ENCODE results near the gene ARID3C. TPM values are rescaled to one million over a fixed set of nuclear protein-coding genes. Genes with fewer than 3 reads are reported as not detected.

ARID3C gene
- total and polyA plus RNA-seq, 10 of the 15 experiments (the other 5 are each of a cell fraction or from before 2014, with no cell fraction given), result not detected

DNA sequence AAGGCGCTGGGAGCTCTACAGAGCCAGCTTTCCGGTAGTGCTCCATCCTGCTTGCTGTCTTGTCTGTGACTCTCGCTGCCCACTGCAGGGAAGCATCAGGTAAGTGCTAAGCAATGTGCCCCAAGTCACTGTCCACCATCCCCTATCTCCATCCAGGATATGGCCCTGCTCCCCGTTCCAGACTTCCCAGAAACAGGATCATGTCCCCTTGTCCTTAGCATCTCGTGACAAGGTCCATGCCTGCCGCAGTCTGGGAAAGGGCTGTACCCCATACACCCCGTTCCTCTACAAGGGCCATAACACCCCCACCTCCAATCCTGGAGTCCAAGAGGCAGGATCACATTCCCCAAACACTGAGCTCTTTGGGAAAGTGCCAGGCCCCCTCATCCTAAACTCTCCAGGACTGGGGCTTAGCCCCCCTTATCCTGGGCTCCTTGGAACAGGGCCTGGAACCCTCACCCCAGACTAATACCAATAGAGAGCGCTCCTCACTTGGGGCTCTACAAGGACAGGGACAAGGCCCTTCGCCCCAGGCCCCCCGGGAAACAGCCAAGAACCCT is 17.5 kb downstream of the ARID3C start:
- Histone ChIP-seq H3K4me1 (ENCODE audit: control insufficient read depth, insufficient read depth, low read length) (peaks cover 6% of the 10 kb centered on the region; the same call in 1 of the 2 replicates), H3K4me2 (ENCODE audit: control insufficient read depth, insufficient read depth) (peak overlapping the region; percentile 86), H3K27me3 (replicated peaks in 1 of 2; ENCODE audit: control insufficient read depth in 2 of 2, insufficient read depth in 2 of 2, low read length in 1 of 2) (no peaks in the 10 kb centered on the region), H4K20me1 (ENCODE audit: control insufficient read depth, insufficient read depth) (no peaks in the 10 kb centered on the region), H3K27ac (ENCODE audit: control insufficient read depth, insufficient read depth) (peak overlapping the region; percentile 85), H3K4me3 (peak overlapping the region; percentile 81), H3K9ac (ENCODE audit: control insufficient read depth, insufficient read depth, low read length) (peak overlapping the region; percentile 98), H3K9me3 (replicated peaks; ENCODE audit: control insufficient read depth, insufficient read depth, low read length) (no peaks in the 10 kb centered on the region; the same call in 2 of the 3 replicates), H3K36me3 (ENCODE audit: control insufficient read depth in 2 of 2, insufficient read depth in 2 of 2, low read length in 1 of 2) (peaks cover 0 to 2% of the 10 kb centered on the region in 2 experiments; a peak in 1 of 4 replicates), H3K79me2 (ENCODE audit: control insufficient read depth, insufficient read depth, low read length) (peaks cover 6% of the 10 kb centered on the region), H2AFZ (ENCODE audit: control insufficient read depth, low read depth, low read length) (peak overlapping the region; percentile 95)
- DNase-seq (ENCODE audit: low read depth, low spot score) (no peak), FAIRE-seq (no peak), ATAC-seq (peak; percentile 23)
- ChIA-PET POLR2A (interaction anchor here (2.2 kb wide), 1 partner anchor 9 kb away, joined by 8 read pairs; the partner anchor contains the start of gene DCTN3), CTCF (interaction anchor here (1.0 to 5.6 kb wide), 6 partner anchors 9 to 1578 kb away, joined by 3 to 118 read pairs (median 4); partner anchors contain the start of genes DCTN3 and SIGMAR1), RAD21 (ENCODE audit: unreplicated experiment) (interaction anchor here (0.8 to 1.2 kb wide), 2 partner anchors 23 to 35 kb away, joined by 3 to 4 read pairs; partner anchors contain the start of gene GALT), SMC1A (ENCODE audit: uncharacterized antibody, unreplicated experiment) (interaction anchor here (0.6 to 2.4 kb wide), 3 partner anchors 9 to 538 kb away, joined by 3 to 13 read pairs (median 4); partner anchors contain the start of gene DCTN3)
- in situ Hi-C loops (cut with MboI), result no loop called here
- TSS peak; percentile 50 for BruUV-seq (replicated peaks)
- WGBS (ENCODE audit: insufficient coverage, insufficient replicate concordance, low lambda C conversion rate, missing lambda C conversion rate), result 47% methylated on average over 10 of the region's 10 CpGs
- intact Hi-C loops (cut with micrococcal nuclease; ENCODE audit: unreplicated experiment), result no loop called here
- TF ChIP-seq, protein P1, sequence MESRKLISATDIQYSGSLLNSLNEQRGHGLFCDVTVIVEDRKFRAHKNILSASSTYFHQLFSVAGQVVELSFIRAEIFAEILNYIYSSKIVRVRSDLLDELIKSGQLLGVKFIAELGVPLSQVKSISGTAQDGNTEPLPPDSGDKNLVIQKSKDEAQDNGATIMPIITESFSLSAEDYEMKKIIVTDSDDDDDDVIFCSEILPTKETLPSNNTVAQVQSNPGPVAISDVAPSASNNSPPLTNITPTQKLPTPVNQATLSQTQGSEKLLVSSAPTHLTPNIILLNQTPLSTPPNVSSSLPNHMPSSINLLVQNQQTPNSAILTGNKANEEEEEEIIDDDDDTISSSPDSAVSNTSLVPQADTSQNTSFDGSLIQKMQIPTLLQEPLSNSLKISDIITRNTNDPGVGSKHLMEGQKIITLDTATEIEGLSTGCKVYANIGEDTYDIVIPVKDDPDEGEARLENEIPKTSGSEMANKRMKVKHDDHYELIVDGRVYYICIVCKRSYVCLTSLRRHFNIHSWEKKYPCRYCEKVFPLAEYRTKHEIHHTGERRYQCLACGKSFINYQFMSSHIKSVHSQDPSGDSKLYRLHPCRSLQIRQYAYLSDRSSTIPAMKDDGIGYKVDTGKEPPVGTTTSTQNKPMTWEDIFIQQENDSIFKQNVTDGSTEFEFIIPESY (IDR thresholded peaks at IDR 0.05), result no peak
- TF ChIP-seq ETV6 (conservative IDR thresholded peaks at IDR 0.05 in 1 of 2, IDR thresholded peaks at IDR 0.05 in 1 of 2; ENCODE audit: borderline replicate concordance in 1 of 2, low read depth in 1 of 2) (no peak), SRF (IDR thresholded peaks at IDR 0.05; ENCODE audit: low read depth in 2 of 2, low read length in 2 of 2) (no peak), HDAC2 (IDR thresholded peaks at IDR 0.05) (no peak), RAD21 (IDR thresholded peaks at IDR 0.05; ENCODE audit: insufficient read depth, low read depth, low read length) (no peak), RCOR1 (conservative IDR thresholded peaks at IDR 0.05; ENCODE audit: low read depth, low read length) (no peak), YBX1 (IDR thresholded peaks at IDR 0.05) (no peak), TAF1 (IDR thresholded peaks at IDR 0.05; ENCODE audit: borderline replicate concordance, low read depth, low read length) (no peak), NFXL1 (IDR thresholded peaks at IDR 0.05; ENCODE audit: borderline replicate concordance) (no peak), LARP7 (IDR thresholded peaks at IDR 0.05) (no peak), FOXM1 (IDR thresholded peaks at IDR 0.05; ENCODE audit: low read depth, low read length) (no peak)
- TF ChIP-seq, protein P2, sequence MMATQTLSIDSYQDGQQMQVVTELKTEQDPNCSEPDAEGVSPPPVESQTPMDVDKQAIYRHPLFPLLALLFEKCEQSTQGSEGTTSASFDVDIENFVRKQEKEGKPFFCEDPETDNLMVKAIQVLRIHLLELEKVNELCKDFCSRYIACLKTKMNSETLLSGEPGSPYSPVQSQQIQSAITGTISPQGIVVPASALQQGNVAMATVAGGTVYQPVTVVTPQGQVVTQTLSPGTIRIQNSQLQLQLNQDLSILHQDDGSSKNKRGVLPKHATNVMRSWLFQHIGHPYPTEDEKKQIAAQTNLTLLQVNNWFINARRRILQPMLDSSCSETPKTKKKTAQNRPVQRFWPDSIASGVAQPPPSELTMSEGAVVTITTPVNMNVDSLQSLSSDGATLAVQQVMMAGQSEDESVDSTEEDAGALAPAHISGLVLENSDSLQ (IDR thresholded peaks at IDR 0.05), result no peak
- TF ChIP-seq, protein P3, sequence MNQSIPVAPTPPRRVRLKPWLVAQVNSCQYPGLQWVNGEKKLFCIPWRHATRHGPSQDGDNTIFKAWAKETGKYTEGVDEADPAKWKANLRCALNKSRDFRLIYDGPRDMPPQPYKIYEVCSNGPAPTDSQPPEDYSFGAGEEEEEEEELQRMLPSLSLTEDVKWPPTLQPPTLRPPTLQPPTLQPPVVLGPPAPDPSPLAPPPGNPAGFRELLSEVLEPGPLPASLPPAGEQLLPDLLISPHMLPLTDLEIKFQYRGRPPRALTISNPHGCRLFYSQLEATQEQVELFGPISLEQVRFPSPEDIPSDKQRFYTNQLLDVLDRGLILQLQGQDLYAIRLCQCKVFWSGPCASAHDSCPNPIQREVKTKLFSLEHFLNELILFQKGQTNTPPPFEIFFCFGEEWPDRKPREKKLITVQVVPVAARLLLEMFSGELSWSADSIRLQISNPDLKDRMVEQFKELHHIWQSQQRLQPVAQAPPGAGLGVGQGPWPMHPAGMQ (IDR thresholded peaks at IDR 0.05; ENCODE audit: borderline replicate concordance), result no peak
- TF ChIP-seq, protein P4, sequence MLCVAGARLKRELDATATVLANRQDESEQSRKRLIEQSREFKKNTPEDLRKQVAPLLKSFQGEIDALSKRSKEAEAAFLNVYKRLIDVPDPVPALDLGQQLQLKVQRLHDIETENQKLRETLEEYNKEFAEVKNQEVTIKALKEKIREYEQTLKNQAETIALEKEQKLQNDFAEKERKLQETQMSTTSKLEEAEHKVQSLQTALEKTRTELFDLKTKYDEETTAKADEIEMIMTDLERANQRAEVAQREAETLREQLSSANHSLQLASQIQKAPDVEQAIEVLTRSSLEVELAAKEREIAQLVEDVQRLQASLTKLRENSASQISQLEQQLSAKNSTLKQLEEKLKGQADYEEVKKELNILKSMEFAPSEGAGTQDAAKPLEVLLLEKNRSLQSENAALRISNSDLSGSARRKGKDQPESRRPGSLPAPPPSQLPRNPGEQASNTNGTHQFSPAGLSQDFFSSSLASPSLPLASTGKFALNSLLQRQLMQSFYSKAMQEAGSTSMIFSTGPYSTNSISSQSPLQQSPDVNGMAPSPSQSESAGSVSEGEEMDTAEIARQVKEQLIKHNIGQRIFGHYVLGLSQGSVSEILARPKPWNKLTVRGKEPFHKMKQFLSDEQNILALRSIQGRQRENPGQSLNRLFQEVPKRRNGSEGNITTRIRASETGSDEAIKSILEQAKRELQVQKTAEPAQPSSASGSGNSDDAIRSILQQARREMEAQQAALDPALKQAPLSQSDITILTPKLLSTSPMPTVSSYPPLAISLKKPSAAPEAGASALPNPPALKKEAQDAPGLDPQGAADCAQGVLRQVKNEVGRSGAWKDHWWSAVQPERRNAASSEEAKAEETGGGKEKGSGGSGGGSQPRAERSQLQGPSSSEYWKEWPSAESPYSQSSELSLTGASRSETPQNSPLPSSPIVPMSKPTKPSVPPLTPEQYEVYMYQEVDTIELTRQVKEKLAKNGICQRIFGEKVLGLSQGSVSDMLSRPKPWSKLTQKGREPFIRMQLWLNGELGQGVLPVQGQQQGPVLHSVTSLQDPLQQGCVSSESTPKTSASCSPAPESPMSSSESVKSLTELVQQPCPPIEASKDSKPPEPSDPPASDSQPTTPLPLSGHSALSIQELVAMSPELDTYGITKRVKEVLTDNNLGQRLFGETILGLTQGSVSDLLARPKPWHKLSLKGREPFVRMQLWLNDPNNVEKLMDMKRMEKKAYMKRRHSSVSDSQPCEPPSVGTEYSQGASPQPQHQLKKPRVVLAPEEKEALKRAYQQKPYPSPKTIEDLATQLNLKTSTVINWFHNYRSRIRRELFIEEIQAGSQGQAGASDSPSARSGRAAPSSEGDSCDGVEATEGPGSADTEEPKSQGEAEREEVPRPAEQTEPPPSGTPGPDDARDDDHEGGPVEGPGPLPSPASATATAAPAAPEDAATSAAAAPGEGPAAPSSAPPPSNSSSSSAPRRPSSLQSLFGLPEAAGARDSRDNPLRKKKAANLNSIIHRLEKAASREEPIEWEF (IDR thresholded peaks at IDR 0.05; ENCODE audit: insufficient replicate concordance, low read depth, low read length), result no peak
